Measurements from ENCODE around the gene REEP6.

Gene REEP6

DNA sequence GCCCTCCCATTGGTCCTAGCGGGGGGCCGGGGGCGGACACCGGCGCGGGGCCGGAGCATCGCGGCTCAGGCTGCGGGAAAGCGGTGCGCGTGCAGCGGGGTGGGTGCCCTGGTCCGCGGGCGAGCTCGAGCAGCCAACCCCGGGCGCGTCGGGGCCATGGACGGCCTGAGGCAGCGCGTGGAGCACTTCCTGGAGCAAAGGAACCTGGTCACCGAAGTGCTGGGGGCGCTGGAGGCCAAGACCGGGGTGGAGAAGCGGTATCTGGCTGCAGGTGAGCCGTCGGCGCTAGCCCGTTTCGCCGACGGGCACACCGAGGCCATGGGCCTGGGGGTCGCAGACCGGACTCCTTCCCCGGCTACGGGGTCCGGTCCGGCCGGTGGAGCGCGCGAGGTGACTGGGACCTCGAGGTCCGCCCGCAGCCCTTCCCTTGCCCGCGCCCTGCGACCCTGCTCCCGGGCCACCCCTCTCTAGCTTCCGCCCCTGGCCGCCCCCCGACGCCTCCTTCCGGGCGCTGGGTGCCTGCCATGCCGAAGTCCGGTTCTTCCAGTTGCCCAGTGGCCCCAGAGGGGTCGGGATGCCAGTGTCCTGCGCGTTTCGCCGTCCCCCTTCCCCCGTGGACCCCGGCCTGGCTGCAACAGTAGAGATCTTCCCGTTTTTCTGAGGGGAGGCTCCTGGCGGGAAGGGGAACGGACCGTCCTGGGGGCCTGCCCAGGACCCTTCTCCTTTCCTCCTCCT, at the start of gene REEP6:
REEP6 (plus strand) TSS at position 68 of the 735 bp plus-strand sequence; CDS start at position 157, 89 bp downstream.
- DNase-seq: no peak

DNA sequence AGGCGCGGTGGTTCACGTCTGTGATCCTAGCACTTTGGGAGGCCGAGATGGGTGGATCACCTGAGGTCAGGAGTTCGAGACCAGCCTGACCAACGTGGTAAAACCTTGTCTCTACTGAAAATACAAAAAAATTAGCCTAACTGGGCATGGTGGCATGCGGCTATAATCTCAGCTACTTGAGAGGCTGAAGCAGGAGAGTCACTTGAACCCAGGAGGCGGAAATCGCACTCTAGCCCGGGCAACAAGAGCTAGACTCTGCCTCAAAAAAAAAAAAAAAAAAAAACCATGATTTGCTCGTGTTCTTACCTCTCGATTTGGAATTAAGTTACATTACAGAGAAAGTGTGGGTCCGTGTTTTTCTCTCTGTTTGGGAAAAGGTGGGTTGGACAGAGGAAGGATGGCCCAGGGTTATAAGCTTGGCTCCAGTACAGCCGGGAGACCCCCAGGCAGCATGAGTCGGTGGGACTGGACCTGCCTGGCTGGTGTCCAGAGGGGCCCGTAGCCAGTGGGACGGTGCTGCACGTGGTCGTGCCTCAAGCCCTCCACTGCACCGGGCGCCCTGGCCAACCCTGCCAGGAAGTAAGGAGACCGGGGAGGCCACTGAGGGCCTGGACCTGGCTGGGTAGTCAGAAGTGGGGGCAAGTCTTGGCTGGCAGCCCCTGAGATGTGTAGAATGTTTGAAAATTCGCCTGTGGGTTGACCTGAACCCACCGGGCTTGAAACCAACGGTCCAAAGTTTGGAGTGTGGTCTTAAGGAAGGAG, 49.1 kb upstream of the REEP6 start:
- DNase-seq: no peak

DNA sequence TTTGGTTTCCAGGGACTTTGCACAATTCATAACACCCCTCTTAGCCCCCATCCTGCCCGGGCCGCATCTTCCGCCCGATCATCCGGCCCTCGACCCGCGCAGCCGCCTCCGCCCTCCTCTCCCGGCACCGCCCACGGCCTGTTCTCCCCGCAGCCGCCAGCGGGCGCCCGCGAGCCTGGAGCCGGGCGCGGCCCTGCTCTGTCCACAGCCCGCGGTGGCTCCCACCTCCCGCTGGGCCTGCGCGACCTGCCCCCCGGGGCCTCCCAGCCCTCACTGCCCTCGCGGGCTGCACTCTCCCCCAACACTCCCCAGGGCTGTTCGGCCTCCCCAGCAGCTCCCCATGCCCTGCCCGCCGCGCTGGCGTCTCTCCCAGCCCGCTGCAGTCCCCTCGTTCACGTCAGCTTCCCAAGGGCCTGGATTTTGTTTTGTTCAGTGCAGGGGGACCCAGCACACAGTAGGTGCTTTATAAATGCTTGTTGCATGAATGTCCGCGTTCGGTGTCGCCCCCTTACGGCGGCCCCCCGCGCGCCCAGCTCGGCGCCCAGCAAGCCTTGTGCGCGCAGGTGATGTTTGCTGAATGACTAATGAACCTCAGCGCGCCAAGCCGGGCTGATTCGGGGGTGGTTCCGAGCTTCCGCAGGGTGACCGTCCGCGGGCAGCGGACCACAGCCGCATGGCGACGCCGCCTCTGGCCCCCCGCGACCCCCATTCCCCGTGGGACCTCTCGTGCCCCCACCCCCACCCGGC, 45.6 kb upstream of the REEP6 start:
- peak; percentile 81 for DNase-seq

DNA sequence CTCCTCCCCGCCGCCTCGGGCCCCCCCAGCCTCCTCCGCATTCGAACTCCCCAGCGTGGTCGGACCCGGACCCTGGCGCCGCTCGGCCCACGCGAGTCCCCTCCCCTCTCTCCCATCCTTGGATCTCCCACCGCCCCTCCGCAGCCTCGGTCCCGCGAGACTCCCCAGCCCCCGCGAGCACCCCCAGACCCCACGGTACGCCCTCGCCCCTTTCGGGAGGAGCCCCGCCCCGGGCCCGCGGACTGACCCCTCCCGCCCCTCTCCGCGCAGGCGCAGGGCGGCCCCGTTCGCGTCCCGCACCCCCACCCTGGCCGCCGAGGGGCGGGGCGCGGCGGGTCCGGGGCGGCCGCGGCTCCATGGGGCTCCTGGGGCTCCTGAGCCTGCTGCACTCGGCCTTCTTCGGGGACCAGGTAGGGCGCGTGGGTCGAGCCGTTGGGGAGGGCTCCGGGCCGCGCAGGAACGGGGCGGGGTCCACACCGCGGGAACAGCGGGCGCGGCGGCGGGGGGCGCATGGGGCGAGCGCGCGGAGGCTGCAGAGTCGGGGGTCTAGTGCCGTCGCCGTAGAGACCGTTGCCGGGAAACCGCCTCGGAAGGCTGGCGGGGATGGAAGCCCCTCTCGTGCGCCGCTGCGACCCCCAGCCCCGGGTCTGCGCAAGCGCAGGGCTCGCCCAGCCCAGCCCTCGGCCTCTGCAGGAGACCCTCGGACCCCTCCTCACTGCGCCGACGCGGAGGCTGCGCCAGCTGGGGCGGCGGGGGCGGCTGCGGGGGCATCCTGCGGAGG, 44.9 kb upstream of the REEP6 start:
- no peak for DNase-seq

DNA sequence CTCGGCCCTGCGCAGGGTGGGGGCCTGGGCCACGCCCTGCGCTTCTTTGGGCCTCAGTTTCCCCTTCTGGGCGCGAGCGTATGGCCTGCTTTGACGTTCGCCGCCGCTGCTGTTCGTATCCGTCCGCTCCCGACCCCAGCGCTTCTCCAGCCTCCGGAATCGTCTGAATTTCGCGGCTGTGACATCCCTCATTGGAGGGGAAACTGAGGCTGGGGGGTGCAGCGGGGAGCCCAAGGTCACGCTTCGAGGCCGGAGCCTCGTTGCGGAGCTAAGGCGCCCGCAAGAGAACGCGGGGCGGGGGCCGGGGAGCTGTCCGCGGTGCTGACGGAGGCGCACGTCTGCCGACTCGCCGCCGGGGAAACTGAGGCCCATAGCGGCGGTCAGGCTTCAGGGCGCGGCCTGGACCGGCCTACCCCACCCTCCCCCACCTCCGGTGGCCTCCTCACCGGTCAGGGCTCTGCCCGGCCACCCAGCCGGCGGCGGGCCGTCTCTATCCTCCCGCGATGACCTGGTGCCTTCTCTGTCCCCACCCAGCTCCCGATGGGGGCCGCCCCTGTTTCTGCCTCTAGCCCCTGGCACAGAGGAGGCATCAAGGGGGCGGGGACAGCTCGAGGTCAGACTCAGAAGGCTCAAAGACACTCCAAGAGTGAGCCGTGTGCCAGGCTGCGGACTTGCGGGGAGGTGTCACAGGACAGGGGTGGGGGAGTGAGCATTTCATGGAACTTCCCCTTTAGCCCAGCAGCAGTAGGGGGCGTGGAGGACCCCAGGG, 44.1 kb upstream of the REEP6 start:
- DNase-seq: peak; percentile 31

DNA sequence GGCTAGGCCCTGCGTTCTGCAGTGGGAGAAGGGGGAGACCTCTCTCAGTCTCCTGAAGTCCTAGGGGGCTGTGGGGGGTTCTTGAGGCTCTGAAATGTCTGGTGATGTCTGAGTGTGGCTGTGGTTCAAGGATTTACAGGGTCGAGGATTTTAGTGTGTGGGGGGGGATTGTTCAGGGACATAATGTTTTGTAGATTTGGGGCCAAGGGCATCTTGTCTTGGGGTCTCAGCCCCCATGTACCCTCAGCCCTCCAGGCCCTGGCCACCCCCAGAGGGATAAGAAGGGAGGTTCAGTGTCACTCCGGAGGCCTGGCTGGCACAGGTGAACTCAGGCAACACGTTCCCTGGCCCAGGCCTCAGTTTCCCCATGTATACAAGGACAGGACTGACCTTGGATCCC, 43.5 kb upstream of the REEP6 start:
- DNase-seq: no peak

DNA sequence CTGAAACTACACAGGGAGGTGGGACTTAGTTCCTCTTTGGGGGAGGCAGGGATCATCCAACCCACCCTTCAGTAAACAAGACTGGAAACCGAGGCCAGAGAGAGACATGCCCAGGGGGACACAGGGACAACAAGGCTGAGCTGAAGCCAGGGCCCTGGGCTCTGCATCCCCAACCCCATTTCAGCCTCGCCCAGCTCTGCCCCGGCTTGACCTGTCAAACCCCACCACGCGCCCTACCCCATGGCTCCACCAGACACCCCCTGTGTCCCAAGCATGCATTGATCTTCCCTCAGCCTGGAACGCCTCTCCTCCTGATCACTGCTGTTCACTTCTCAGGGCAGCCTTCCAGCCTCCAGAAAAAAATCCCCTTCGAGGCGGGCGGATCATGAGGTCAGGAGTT, 43.0 kb upstream of the REEP6 start:
- DNase-seq: no peak

DNA sequence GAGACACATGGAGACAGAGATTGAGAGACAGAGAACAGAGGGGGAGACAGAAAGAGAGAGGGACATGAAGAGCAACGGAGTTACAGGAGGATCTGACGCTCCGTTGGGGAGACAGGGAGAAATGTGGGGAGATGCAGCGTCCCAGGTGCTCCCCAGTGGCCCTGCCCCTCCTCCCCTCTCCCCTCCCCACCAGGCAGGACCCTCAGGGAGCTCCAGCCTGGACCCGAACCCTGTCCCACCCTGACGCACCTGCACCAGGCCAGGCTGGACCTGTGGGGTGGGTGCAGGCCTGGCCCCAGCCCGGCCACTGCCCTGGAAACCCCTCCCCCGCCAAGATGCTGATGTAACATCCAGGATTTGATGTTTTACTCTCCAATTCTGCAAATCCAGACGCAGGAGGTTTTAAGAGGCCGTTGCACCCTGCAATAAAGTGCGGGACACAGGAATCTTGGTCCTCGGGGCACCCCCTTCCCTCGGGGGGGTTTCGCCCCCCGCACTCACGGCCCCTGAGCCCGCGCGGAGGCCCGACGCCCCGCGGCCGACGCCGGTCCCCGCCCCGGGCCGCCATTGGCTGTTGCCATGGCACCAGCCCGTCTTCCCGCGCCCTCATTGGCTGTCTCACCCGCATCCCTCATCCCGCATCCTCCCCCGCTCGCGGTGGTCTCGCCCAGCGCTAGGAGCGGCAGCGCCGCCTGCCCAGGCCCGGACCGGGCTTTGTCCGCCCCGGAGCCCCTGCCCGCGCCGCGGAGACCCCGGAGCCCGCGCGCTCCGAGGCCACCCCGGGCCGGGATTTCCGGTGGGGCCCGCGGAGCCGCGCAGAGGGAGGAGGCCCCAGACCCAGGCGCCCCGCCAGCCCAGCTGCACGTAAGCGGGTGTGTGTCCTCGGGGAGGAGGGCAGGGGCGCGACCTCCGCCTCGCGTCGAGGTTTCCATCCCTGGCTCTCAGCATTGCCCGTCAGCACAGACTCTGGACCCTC, 41.2 kb upstream of the REEP6 start, which contains the start of gene APC2:
APC2 (plus strand) TSS at position 655 of the 976 bp plus-strand sequence. CDS start 2,881 bp downstream, outside the sequence.
- DNase-seq: peak; percentile 29

DNA sequence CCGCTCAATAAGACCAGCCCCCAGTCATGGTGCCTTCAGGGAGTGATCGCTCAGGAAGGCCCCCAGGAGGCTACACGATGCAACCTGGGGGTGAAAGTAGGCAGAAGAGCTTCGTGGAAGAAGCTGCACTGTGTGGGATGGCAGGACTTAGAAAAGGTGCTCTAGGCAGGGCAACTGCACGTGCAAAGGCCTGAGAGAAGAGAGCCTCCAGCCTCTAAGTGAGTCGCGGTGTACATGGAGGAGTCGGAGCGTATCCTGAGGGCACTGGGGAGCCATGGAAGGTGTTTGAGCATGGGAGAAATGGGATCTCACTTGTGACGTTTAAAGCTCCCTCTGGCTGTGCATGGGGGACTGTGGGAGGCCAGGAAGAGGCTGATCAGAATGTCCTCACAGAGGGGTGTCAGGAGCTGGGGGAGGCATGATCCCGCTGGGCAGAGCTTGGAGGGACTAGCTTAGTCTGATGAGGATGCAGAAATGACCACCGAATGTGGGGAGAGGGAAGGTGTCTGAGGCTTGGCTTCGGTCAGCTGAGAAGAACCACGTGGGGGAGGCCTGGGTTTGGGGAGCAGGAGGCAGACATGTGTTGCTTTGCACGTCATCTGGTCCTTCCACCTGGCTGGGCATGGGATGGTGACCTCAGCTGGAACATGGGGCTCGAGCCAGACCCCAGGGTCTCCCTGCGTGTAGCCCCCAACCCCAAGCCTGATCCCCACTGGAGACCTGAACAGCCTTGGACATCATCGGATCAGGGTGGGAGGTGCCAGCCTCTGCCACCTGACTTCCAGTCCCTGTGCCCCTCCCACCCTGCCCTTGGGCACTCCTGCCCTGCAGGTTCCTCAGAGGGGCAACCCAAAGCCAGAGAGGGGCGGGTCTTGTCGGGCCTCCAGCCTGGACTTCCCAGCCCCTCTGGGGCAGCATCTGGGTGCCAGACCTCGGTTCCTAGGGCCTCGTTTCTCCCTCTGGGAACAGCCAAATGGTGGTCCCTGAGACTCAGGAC, 39.9 kb upstream of the REEP6 start:
- DNase-seq: no peak

DNA sequence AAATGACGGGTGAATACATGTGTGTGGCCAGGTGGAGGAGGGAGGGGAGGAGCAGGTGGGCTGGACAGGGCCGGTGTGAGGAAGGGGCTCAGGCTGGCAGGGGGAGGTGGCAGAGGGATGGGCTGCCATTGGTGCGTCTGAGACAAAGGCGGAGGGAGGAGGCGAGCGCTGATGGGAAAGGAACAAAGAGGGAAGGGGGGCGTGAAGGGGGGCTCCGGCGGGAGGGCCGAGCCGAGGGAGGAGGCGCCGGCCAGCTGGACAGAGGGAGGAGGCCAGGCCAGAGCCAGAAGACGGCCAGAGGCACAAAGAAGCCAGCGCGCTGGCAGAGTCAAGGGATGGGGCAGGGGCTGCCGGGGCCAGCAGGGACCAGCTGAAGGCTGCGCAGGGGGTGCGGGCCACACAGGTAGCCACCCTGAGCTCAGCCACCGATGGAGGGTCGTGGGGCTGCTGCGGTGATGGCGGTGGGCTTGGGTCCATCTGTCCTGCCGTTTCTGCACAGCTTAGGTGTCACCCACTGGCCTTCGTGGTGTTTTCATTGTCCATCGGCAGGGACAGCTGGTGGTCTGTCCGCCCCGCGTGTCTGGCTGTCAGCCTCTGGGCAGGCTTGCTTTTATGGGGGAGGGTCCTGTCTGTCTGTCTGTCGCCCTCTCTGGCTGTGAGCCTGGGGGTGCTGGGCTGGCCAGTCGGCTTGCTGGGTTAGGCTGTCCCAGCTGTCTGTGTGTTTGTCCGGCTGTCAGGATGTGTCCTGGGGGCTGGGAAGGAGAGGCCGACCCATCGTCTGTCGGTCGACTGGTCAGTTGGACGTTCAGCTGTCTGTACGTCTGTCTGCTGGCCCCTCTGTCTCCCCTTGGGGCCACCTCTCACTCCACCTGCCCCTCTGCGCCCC, 38.8 kb upstream of the REEP6 start:
- DNase-seq: no peak

DNA sequence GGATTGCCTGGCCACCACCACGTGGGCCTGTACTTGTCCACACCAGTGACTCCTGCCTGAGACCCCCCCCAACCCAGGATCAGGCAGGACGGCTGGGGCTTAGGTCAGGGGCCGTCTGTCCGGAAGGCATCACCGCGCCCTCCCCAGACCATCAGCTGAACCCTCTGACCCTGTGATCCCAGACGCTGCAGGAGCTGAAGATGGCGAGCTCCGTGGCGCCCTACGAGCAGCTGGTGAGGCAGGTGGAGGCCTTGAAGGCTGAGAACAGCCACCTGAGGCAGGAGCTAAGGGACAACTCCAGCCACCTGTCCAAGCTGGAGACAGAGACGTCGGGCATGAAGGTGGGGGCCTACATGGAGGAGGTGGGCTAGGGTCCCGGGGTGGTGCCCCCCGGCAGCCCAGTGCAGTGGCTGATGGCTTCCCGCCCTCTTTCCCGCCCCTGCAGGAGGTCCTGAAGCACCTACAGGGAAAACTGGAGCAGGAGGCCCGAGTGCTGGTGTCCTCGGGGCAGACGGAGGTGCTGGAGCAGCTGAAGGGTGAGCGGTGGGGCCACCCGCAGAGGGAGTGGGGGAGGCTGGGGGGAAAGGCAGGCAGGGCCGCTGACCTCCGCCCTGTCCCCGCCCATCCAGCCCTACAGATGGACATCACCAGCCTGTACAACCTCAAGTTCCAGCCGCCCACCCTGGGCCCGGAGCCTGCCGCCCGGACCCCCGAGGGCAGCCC, 38.0 kb upstream of the REEP6 start:
- no peak for DNase-seq

DNA sequence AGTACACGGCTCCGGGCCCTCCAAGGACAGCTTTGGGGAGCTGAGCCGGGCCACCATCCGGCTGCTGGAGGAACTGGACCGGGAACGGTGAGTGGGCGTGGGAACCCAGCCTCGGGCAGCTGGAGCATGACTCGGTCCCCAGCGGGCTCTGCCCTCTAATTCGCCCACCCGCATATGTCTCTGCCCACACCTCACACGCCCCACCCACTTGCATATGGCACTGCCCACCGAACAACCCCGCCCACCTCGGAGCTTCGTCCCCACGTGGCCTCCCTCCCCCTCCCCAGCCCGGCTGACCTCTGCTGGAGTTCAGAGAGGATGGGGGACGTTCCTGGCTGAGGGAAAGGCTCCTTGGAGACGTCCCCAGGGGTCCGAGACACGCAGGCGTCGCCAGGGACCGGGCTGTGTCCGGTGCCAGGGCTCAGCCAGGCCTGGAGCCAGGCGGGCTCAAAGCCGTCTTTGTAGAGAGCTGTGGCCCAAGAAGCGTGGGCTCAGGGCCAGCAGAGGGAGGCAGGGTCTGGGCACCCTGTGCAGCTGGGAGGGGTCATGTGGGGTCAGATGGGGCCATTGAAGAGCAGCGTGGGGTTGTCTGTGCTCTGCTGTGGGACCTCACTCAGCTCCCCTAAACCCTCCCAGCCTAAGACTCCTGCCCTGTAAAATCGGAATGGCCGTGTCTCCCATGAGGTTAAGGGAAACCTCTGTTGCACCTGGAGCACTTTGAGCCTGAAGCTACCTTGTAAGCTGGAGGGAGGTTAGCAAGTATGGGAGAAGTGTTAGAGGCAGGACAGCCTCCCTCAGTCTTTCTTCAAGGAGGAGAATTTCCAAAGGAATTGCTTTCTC, 37.2 kb upstream of the REEP6 start:
- DNase-seq: no peak

DNA sequence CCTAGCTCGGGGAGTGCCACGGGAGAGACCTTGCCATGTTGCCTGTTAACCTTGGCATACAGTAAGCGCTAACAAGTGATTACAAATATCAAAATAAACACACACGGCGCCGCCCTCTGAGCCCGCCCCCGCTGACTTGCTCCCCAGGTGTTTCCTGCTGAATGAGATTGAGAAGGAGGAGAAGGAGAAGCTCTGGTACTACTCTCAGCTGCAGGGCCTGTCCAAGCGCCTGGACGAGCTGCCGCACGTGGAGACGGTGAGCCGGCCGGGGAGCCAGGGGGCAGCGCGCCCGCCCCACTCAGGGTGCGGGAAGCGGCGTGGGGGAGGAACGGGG, 36.0 kb upstream of the REEP6 start:
- DNase-seq: no peak

DNA sequence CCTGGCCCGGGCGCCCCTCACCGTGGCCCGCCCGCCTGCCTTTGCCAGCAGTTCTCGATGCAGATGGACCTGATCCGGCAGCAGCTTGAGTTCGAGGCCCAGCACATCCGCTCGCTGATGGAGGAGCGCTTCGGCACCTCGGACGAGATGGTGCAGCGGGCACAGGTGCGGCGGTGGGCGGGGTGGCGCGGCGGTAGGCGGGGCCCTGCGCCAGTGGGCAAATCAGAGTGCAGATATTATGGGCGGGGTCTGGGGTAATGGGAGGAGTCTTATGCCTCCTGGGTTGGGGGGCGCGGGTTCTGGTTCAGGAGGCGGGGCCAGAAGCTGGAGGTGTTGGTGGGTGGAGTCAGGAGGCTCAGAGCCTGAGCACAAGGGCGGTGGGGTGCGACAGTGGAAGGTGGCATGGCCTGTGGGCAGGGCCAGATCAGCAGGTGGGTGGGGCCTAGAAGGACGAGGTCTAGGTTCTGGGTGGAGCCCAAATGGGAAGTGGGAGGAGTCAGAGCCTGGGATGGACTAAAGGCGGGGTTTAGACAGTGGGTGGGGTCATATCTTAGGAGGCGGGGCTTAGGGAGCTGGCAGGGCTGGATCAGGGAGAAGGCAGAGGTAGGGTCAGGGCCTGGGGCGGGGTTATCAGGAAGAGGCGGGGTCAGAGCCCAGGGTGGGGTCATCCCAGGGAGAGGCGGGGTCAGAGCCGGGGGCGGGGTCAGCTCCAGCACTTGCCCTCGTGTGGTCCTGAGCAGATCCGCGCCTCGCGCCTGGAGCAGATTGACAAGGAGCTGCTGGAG, 35.5 kb upstream of the REEP6 start:
- DNase-seq: peak; percentile 54

DNA sequence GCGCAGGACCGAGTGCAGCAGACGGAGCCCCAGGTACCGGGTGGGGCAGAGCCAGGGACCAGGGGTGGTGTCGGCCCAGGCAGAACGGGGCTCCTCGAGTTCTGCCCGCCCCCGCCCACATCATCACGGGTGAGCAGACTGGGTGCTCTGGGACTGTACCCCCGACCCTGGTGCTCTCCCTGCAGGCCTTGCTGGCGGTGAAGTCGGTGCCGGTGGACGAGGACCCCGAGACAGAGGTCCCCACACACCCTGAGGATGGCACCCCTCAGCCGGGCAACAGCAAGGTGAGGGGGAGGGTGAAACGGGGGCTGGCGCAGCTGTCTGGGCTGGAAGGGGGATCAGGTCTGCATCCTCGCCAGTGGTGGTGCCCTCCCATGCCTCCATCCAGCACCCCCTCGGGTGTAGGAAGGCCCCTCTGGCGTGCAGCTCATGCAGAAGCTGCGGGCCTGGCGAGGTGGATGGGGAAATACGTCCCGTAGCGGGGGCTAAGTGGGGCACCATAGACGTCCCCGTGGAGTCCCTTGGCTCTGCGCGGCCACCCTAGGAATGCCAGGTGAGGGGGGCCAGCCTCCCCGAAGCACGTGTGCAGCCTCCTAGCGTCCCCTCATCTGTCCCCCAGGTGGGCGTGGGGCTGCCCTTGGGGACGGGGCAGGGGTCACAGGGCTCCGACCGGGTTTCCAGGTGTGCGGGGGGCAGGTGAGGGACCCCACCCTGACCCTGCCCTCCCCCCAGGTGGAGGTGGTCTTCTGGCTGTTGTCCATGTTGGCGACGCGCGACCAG, 34.7 kb upstream of the REEP6 start:
- DNase-seq: no peak

Data from activated naive CD4-positive, alpha-beta T cell treated with Interleukin-2 at 50 U/mL for 16 hours (primary cell).